Measurements from ENCODE around the gene TNNI2.
"Not testable (repeated sequence)": the region's sequence is repeated elsewhere in the genome, so short reads cannot be mapped to it uniquely, and the experiment has no call there.

The TNNI2 gene

GRCh38 chr11:1838426-1839144 is at the start of gene TNNI2:
TNNI2 (plus strand) TSS chr11:1838981; CDS start chr11:1839697, 716 bp downstream.
- DNase-seq, result no peak

GRCh38 chr11:1791912-1792311 is 46.9 kb upstream of the TNNI2 start:
- no peak for DNase-seq

DNA sequence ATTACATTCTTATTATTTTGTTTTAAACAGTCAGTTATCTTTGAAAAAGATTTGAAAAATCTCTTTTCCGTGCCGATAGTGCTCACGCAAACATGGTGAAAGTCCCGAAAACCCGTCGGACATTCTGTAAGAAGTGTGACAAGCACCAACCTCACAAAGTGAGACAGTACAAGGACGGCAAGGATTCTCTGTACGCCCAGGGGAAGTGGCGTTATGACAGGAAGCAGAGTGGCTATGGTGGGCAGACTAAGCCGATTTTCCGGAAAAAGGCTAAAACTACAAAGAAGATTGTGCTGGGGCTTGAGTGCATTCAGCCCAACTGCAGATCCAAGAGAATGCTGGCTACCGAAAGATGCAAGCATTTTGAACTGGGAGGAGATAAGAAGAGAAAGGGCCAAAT is 46.3 kb upstream of the TNNI2 start:
- DNase-seq, result no peak

GRCh38 chr11:1793081-1793480 is 45.7 kb upstream of the TNNI2 start:
- no peak for DNase-seq

- DNase-seq, result no peak
Observed at GRCh38 chr11:1796413-1797011, 42.3 kb upstream of the TNNI2 start.

DNA sequence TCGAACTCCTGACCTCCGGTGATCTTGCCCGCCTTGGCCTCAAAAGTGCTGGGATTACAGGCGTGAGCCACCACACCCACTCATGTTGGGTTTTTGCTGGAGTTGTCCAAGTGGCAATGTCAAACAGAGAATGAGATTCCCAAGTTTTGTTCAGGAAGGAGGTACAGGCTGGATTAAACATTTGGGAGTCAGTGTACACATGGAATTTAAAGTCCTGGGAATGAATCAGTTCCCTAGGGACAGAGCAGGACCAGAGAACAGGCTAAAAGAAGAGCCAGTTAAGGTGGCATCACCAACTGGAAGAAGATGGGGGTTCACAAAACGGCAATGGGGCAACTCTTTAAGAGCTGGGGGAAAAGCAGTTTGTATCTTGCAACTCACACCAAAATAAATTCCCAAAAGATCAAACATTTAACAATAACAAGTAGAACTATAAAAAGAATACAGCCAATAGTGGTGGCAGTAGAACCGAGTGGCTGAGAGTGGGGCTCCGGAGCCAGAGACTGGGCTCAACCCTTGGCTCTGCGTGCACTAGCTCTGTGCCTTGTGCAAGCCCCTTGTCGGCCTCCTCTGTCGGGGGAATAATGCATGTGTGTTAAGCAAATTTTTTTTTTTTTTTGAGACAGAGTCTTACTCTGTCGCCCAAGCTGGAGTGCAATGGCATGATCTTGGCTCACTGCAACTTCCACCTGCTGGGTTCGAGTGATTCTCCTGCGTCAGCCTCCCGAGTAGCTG is 41.2 kb upstream of the TNNI2 start:
- DNase-seq, result no peak

GRCh38 chr11:1803246-1803645 is 35.5 kb upstream of the TNNI2 start:
- no peak for DNase-seq

- DNase-seq, result not testable (repeated sequence)
Observed at GRCh38 chr11:1803835-1804519, 34.8 kb upstream of the TNNI2 start.

GRCh38 chr11:1805525-1805924 is 33.3 kb upstream of the TNNI2 start:
- no peak for DNase-seq

DNA sequence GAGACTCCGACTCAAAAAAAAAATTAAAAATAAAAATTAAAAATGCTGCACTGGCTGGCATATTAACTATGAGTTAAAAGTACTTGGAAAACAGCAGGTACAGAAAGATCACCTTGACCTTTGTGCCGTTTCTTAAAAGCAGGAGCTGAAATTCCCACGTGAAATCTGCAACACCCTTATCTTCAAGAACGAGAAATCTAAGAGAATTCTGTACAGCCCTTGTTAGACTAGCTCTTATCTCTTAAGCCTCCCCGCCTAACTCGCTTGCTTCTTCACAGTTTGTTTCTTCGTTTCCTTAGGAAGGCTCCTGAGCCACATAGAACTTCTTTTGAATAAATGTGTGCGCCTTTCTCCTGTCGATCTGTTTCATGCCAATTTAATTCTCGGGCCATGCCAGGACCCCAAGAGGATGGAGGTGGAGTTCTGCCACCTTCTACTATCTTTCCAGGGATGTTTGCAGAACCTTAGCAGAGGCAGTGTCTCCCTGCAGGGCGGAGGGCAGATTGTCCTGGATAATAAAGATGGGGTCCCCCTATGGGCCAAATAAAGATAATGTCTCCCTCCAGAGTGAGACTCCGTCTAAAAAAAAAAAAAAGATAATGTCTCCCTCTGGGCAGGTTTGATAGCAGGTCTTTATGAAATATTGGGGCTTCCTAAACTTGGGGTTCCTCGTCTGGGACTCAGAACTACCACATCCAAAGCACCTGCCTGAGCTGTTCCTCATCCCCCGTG is 31.4 kb upstream of the TNNI2 start:
- no peak for DNase-seq

- no peak for DNase-seq
Observed at GRCh38 chr11:1810761-1811160, 28.0 kb upstream of the TNNI2 start.

DNA sequence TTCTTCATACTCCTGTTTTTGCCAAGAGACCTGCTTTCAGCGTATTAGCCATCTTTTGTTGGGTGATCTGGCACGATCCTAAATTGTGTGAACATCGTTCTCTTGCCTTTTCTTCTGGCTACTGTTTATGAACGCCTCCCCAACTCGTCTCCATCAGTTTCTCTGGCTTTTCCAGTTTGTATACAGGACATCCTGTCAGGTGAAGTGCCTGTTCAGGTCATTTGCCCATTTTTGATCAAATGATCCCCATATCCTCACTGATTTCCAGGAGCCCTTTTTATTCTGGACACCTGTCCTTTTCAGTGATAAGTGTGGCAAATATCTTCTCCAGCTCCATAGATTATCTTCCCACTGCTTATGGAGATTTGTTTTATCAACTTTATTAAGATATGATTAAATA is 26.5 kb upstream of the TNNI2 start:
- no peak for DNase-seq

GRCh38 chr11:1812801-1813200 is 26.0 kb upstream of the TNNI2 start:
- no peak for DNase-seq

DNA sequence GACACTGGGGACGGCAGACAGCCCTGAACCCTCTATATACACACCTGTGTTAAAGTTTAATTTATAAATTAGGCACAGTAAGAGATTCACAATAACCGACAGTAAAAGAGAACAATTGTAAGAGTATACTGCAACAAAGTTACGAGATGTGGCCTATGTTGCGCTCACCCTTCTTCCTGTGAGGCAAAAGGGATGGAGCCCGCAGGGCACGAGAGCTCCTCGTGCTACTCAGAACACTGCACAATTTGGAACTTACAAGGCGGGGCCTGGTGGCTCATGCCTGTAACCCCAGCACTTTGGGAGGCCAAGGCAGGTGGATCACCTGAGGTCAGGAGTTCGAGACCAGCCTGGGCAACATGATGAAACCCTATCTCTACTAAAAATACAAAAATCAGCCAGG is 25.4 kb upstream of the TNNI2 start:
- not testable (repeated sequence) for DNase-seq

GRCh38 chr11:1814691-1815090 is 24.1 kb upstream of the TNNI2 start:
- no peak for DNase-seq

DNA sequence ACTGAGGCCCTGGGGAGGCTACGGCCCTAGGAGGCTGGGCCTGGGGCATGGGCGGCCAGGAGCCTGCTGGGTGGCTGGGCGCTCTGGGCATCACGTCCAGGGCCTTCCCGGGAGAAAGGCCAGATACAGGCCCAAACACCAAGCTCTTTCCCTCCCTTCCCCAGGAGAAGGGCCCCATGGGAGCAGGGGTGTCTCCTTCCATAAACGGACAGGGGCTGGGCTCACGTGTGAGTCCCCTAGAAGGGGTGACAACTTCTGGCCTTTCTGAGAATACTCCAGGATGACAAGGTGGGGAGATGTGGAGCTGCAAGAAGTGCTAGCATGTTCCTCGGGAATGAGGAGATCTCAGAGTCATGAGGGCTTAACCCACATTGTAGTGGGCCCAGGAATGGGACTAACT is 23.5 kb upstream of the TNNI2 start:
- DNase-seq, result no peak

DNA sequence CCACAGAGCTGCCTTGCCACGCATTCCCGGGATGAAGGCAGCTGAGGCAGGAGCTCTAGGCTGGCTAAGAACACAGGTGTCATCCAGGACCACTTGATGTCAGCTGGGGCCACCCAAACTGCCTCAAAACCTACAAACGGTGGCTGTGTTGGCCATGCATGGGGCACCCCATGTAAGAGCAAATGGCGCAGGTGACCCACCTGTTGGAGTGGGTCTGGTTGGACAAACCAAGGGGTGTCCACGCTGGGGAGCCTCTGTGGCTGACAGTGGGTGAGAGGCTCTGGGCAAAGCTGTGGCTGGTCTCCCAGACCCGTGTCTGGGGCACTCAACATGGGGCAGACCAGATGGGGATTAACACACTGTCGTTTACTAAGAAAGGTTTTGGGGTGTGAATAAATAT is 23.0 kb upstream of the TNNI2 start:
- DNase-seq, result no peak

- no peak for DNase-seq
Observed at GRCh38 chr11:1817000-1817399, 21.8 kb upstream of the TNNI2 start.

DNA sequence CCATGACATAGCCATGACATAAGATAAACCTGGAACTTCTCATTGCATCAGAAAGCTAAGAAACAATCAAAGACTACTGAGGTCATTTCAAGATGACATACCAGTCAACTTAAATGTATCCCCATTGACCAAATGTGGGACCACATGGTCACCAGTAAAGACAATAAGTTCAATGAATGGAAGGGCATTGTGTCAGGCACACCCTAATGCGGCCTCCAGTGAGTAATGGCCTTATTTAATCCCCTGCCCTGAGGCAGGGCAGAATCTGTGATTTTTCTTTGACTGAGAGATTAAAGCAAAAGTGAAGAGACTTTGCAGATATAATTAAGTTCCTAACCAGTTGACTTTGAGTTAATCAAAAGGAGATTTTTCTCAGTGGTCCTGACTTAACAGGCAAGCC is 21.3 kb upstream of the TNNI2 start:
- no peak for DNase-seq

- no peak for DNase-seq
Observed at GRCh38 chr11:1819074-1819473, 19.7 kb upstream of the TNNI2 start.

Data from anterior cingulate cortex (tissue), 58 donors.